Progenitor cell of endocrine pancreas (in vitro differentiated cells): ENCODE data around the gene TMTC4. TPM values are rescaled to one million over a fixed set of nuclear protein-coding genes. Genes with fewer than 3 reads are reported as not detected.

ENCODE experiments used
- DNase-seq: peaks from one replicate; pipeline ENCODE4 v3.0.0; 2021; ENCODE audit warnings: low spot score; ENCODE audit not compliant: unreplicated experiment
- H3K27ac Mint-ChIP-seq: 2 replicates; pipeline ENCODE4 v1.8.0; 2021; ENCODE audit warnings: mild to moderate bottlenecking, moderate library complexity, mixed read lengths
- H3K27me3 Mint-ChIP-seq: 2 replicates; pipeline ENCODE4 v1.8.0; 2021; ENCODE audit warnings: mixed read lengths
- H3K36me3 Mint-ChIP-seq: 2 replicates; pipeline ENCODE4 v1.8.0; 2022; ENCODE audit warnings: mixed read lengths; ENCODE audit not compliant: insufficient read depth
- H3K4me1 Mint-ChIP-seq: 2 replicates; pipeline ENCODE4 v1.8.0; 2021; ENCODE audit warnings: low read depth, mixed read lengths
- H3K4me3 Mint-ChIP-seq: 2 replicates; pipeline ENCODE4 v1.8.0; 2021; ENCODE audit warnings: low read depth, mild to moderate bottlenecking, moderate library complexity, mixed read lengths
- H3K9me3 Mint-ChIP-seq: 2 replicates; pipeline ENCODE4 v1.8.0; 2021; ENCODE audit warnings: low read depth, mixed read lengths
- CTCF ChIP-seq: fragments of 200-600 bp; sonication (generic); IDR thresholded peaks from one replicate; pipeline ENCODE4 v1.5.0; 2021; ENCODE audit warnings: antibody characterized with exemption, mild to moderate bottlenecking; ENCODE audit not compliant: unreplicated experiment
- total RNA-seq: library from RNA; stranded (reverse); gene quantifications from 2 replicates; pipeline ENCODE4 v1.2.1, GENCODE V29; 2021

Gene TMTC4
- total RNA-seq, 1 donor from 2014 or later, result 52.7 TPM

GRCh38 chr13:100564444-100565223, 110.0 kb downstream of the TMTC4 start:
- TF ChIP-seq CTCF, result no peak
- peaks cover 1% of the 10 kb centered on the region for H3K4me1 Mint-ChIP-seq
- DNase-seq, result no peak
- peaks cover 4% of the 10 kb centered on the region for H3K9me3 Mint-ChIP-seq
- no peak overlapping the region for H3K4me3 Mint-ChIP-seq
- no peaks in the 10 kb centered on the region for H3K27me3 Mint-ChIP-seq
- H3K36me3 Mint-ChIP-seq, result no peaks in the 10 kb centered on the region
- no peak overlapping the region for H3K27ac Mint-ChIP-seq

GRCh38 chr13:100563779-100564178, 110.8 kb downstream of the TMTC4 start:
- TF ChIP-seq CTCF, result no peak
- Mint-ChIP-seq H3K27ac (no peak overlapping the region), H3K4me1 (peaks cover 1% of the 10 kb centered on the region), H3K4me3 (no peak overlapping the region), H3K36me3 (no peaks in the 10 kb centered on the region), H3K9me3 (peaks cover 4% of the 10 kb centered on the region), H3K27me3 (no peaks in the 10 kb centered on the region)
- no peak for DNase-seq

- DNase-seq, result no peak
- no peaks in the 10 kb centered on the region for H3K27me3 Mint-ChIP-seq
- no peak overlapping the region for H3K27ac Mint-ChIP-seq
- H3K9me3 Mint-ChIP-seq, result no peaks in the 10 kb centered on the region
- no peak overlapping the region for H3K4me3 Mint-ChIP-seq
- peaks cover 1% of the 10 kb centered on the region for H3K4me1 Mint-ChIP-seq
- no peaks in the 10 kb centered on the region for H3K36me3 Mint-ChIP-seq
- no peak for TF ChIP-seq CTCF
These were observed 112.9 kb downstream of the TMTC4 start for GRCh38 chr13:100561599-100562204.

- H3K4me1 Mint-ChIP-seq, result peaks cover 1% of the 10 kb centered on the region
- H3K27ac Mint-ChIP-seq, result no peak overlapping the region
- H3K36me3 Mint-ChIP-seq, result no peaks in the 10 kb centered on the region
- no peaks in the 10 kb centered on the region for H3K27me3 Mint-ChIP-seq
- no peaks in the 10 kb centered on the region for H3K9me3 Mint-ChIP-seq
- no peak overlapping the region for H3K4me3 Mint-ChIP-seq
- TF ChIP-seq CTCF, result no peak
- no peak for DNase-seq
These were observed 113.5 kb downstream of the TMTC4 start for GRCh38 chr13:100561158-100561499.

GRCh38 chr13:100560498-100561157, 114.0 kb downstream of the TMTC4 start:
- no peak for DNase-seq
- no peak for TF ChIP-seq CTCF
- Mint-ChIP-seq H3K36me3 (no peaks in the 10 kb centered on the region), H3K4me1 (peaks cover 1% of the 10 kb centered on the region), H3K27me3 (no peaks in the 10 kb centered on the region), H3K9me3 (no peaks in the 10 kb centered on the region), H3K4me3 (no peak overlapping the region), H3K27ac (no peak overlapping the region)
